Adrenal gland (tissue), 5 donors: ENCODE results near the gene ZNF740.

Source experiments
- POLR2A ChIP-seq, 2 donors: fragments of 450-650 bp; IDR thresholded peaks; one replicate each; pipeline ENCODE4 v1.6.1; 2017; ENCODE audit warnings: antibody characterized with exemption in 2 of 2, mild to moderate bottlenecking in 2 of 2, moderate library complexity in 1 of 2
- TF ChIP-seq, protein P1 (sequence below), 6 experiments: fragments of 450-650 bp in 4 of 6; fragments of 200-600 bp in 2 of 6; sonication (generic) in 1 of 6; IDR thresholded peaks; 1 replicate in 5 of 6; 2 replicates in 1 of 6; pipeline versions ENCODE4 v1.5.1 to v1.8.0; 2016 to 2021; ENCODE audit warnings: antibody characterized with exemption in 6 of 6, mild to moderate bottlenecking in 2 of 6, moderate library complexity in 1 of 6
- donor health status: DM: no; HTN: no; CAD: no.

DNA sequence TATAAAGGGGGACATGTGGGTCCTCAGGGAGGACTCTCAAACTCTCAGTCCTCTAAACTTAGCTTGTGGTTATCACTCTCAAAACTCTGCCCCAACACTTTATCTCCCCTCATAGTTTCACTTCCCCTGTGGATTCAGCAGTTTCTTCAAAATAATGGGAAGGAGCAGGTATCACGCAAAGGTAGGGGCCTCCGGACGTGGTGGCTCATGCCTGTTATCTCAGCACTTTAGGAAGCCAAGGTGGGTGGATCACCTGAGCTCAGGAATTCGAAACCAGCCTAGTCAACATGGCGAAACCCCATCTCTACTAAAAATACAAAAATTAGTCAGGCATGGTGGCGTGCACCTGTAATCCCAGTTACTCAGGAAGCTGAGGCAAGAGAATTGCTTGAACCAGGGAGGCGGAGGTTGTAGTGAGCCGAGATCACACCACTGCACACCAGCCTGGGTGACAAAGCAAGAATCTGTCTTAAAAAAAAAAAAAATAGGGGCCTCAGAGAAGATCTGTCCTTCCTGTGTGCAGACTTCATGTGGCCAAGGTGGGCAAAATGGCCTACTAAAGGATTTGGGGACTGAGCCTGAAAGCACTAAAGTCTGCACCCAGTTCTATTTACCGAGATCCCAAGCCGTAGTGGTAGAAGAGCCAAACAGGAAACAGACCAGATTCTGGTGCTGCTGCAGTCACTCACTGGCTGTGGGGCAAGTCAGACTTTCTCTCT, 20.1 kb downstream of the ZNF740 start:
- TF ChIP-seq POLR2A (IDR thresholded peaks at IDR 0.05) = no peak
- TF ChIP-seq, protein P1, sequence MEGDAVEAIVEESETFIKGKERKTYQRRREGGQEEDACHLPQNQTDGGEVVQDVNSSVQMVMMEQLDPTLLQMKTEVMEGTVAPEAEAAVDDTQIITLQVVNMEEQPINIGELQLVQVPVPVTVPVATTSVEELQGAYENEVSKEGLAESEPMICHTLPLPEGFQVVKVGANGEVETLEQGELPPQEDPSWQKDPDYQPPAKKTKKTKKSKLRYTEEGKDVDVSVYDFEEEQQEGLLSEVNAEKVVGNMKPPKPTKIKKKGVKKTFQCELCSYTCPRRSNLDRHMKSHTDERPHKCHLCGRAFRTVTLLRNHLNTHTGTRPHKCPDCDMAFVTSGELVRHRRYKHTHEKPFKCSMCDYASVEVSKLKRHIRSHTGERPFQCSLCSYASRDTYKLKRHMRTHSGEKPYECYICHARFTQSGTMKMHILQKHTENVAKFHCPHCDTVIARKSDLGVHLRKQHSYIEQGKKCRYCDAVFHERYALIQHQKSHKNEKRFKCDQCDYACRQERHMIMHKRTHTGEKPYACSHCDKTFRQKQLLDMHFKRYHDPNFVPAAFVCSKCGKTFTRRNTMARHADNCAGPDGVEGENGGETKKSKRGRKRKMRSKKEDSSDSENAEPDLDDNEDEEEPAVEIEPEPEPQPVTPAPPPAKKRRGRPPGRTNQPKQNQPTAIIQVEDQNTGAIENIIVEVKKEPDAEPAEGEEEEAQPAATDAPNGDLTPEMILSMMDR (IDR thresholded peaks at IDR 0.05) = no peak
